Measurements from ENCODE around the gene BOC. TPM values are rescaled to one million over a fixed set of nuclear protein-coding genes. Genes with fewer than 3 reads are reported as not detected.

BOC gene
- total RNA-seq, 1 donor from 2014 or later = 4.2 TPM

DNA sequence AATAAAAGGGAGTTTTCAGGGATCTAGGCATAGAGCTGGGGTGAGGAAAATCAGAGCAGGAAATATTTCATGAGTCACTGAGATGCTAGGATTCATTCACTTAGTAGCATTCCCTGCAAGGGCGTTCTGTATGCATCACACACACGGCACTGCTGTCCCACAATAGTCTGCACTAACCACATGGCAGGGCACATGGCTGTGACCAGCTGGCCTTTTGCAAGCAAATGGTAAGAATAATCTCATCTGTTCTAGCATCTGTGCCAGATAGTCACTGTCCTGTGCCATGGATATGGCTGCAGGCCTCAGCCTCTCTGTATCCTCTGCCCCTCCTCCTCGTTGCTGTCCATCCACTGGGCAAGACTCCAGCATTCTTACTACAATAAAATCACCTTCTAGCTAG lies 37.8 kb downstream of the BOC start:
- no peak overlapping the region for H3K4me3 Mint-ChIP-seq (ENCODE audit: low read depth)
- H3K9me3 Mint-ChIP-seq = no peaks in the 10 kb centered on the region
- no peaks in the 10 kb centered on the region for H3K36me3 Mint-ChIP-seq (ENCODE audit: low read depth)
- no peak overlapping the region for H3K27ac Mint-ChIP-seq
- H3K27me3 Mint-ChIP-seq (ENCODE audit: low read depth) = no peaks in the 10 kb centered on the region
- intact Hi-C loops (cut with micrococcal nuclease) = no loop called here
- no peak for DNase-seq (ENCODE audit: low spot score)
- peaks cover 4% of the 10 kb centered on the region for H3K4me1 Mint-ChIP-seq (ENCODE audit: low read depth)

DNA sequence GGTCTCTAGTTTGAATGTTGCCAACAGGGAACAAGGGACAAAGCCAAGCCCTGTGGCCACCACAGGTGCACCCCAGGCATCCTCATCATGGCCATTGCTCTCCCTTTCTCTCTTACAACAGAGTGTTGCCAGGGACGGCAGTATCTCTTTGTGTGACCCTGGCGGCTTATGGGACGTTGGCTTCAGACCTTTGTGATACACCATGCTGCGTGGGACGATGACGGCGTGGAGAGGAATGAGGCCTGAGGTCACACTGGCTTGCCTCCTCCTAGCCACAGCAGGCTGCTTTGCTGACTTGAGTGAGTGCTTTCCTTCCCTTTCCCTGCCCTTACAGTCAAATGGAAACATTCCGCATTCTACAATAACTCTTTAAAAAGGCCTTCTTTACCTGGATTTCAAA lies 38.2 kb downstream of the BOC start:
- Mint-ChIP-seq H3K4me1 (ENCODE audit: low read depth) (peaks cover 4% of the 10 kb centered on the region), H3K9me3 (no peaks in the 10 kb centered on the region), H3K4me3 (ENCODE audit: low read depth) (no peak overlapping the region), H3K27ac (no peak overlapping the region), H3K36me3 (ENCODE audit: low read depth) (no peaks in the 10 kb centered on the region), H3K27me3 (ENCODE audit: low read depth) (no peaks in the 10 kb centered on the region)
- intact Hi-C loops (cut with micrococcal nuclease) = no loop called here
- no peak for DNase-seq (ENCODE audit: low spot score)

- Mint-ChIP-seq H3K27ac (no peak overlapping the region), H3K36me3 (ENCODE audit: low read depth) (no peaks in the 10 kb centered on the region), H3K4me1 (ENCODE audit: low read depth) (peaks cover 4% of the 10 kb centered on the region), H3K9me3 (no peaks in the 10 kb centered on the region), H3K27me3 (ENCODE audit: low read depth) (no peaks in the 10 kb centered on the region), H3K4me3 (ENCODE audit: low read depth) (no peak overlapping the region)
- intact Hi-C loops (cut with micrococcal nuclease) = no loop called here
- no peak for DNase-seq (ENCODE audit: low spot score)
Measured at GRCh38 chr3:113250566-113250965, 39.2 kb downstream of the BOC start.

- peaks cover 4% of the 10 kb centered on the region for H3K4me1 Mint-ChIP-seq (ENCODE audit: low read depth)
- intact Hi-C loops (cut with micrococcal nuclease) = no loop called here
- H3K27ac Mint-ChIP-seq = no peak overlapping the region
- no peaks in the 10 kb centered on the region for H3K27me3 Mint-ChIP-seq (ENCODE audit: low read depth)
- H3K36me3 Mint-ChIP-seq (ENCODE audit: low read depth) = no peaks in the 10 kb centered on the region
- H3K9me3 Mint-ChIP-seq = no peaks in the 10 kb centered on the region
- no peak overlapping the region for H3K4me3 Mint-ChIP-seq (ENCODE audit: low read depth)
- no peak for DNase-seq (ENCODE audit: low spot score)
Measured at GRCh38 chr3:113251817-113252216, 40.5 kb downstream of the BOC start.

- no peak overlapping the region for H3K27ac Mint-ChIP-seq
- no peaks in the 10 kb centered on the region for H3K9me3 Mint-ChIP-seq
- no peaks in the 10 kb centered on the region for H3K36me3 Mint-ChIP-seq (ENCODE audit: low read depth)
- no peaks in the 10 kb centered on the region for H3K27me3 Mint-ChIP-seq (ENCODE audit: low read depth)
- intact Hi-C loops (cut with micrococcal nuclease) = no loop called here
- no peak overlapping the region for H3K4me3 Mint-ChIP-seq (ENCODE audit: low read depth)
- no peaks in the 10 kb centered on the region for H3K4me1 Mint-ChIP-seq (ENCODE audit: low read depth)
- no peak for DNase-seq (ENCODE audit: low spot score)
Measured at GRCh38 chr3:113252553-113252952, 41.2 kb downstream of the BOC start.

- H3K4me1 Mint-ChIP-seq (ENCODE audit: low read depth) = peaks cover 10% of the 10 kb centered on the region
- intact Hi-C loops (cut with micrococcal nuclease) = no loop called here
- no peak for DNase-seq (ENCODE audit: low spot score)
- H3K27me3 Mint-ChIP-seq (ENCODE audit: low read depth) = no peaks in the 10 kb centered on the region
- H3K9me3 Mint-ChIP-seq = no peaks in the 10 kb centered on the region
- no peaks in the 10 kb centered on the region for H3K36me3 Mint-ChIP-seq (ENCODE audit: low read depth)
- no peak overlapping the region for H3K4me3 Mint-ChIP-seq (ENCODE audit: low read depth)
- H3K27ac Mint-ChIP-seq = no peak overlapping the region
Measured at GRCh38 chr3:113253702-113254101, 42.3 kb downstream of the BOC start.

DNA sequence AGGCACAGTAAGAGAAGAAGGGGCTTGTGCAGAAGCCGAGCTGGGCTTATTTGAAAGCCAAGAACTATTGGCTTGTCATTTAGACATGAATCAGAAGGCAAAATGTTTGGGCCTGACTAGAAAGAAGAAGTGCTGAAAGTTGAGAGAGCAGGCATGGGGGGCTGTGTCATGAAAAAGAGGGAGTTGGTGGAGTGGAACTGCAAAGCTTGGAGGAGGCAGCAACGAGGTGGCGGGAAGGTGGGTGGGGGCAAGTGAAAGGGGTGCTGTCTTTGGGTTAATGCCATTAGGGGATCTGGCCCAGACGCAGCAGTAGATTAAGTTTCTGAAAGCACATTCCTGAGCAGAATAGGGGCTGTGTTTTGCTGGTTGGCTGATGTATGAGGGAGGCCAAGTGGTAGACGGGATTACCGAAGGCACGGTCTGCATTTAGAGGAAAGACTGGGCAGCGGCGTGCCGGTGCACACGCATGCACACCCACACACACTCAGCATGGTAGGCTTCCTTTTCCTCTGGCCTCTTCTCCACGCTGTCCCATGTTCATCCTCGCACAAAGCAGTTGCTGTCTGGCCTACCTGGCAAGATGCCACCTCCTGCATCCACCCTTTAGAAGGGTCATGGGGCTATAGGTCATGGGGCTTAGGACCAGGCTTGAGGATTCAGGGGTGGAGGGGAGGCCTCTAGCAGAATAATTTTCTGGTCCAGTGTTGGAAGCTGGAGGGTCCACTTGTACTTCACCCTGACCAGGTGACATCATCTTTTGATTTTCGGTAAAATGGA lies 43.0 kb downstream of the BOC start:
- no peaks in the 10 kb centered on the region for H3K36me3 Mint-ChIP-seq (ENCODE audit: low read depth)
- no peak for DNase-seq (ENCODE audit: low spot score)
- no peaks in the 10 kb centered on the region for H3K27me3 Mint-ChIP-seq (ENCODE audit: low read depth)
- H3K4me3 Mint-ChIP-seq (ENCODE audit: low read depth) = no peak overlapping the region
- intact Hi-C loops (cut with micrococcal nuclease) = no loop called here
- H3K4me1 Mint-ChIP-seq (ENCODE audit: low read depth) = peaks cover 10% of the 10 kb centered on the region
- no peaks in the 10 kb centered on the region for H3K9me3 Mint-ChIP-seq
- H3K27ac Mint-ChIP-seq = no peak overlapping the region

GRCh38 chr3:113255100-113255853 lies 43.9 kb downstream of the BOC start:
- peak overlapping the region; percentile 47 for H3K27ac Mint-ChIP-seq
- peaks cover 10% of the 10 kb centered on the region for H3K4me1 Mint-ChIP-seq (ENCODE audit: low read depth)
- no peak for DNase-seq (ENCODE audit: low spot score)
- no peak overlapping the region for H3K4me3 Mint-ChIP-seq (ENCODE audit: low read depth)
- intact Hi-C loops (cut with micrococcal nuclease) = no loop called here
- no peaks in the 10 kb centered on the region for H3K9me3 Mint-ChIP-seq
- no peaks in the 10 kb centered on the region for H3K27me3 Mint-ChIP-seq (ENCODE audit: low read depth)
- H3K36me3 Mint-ChIP-seq (ENCODE audit: low read depth) = no peaks in the 10 kb centered on the region

DNA sequence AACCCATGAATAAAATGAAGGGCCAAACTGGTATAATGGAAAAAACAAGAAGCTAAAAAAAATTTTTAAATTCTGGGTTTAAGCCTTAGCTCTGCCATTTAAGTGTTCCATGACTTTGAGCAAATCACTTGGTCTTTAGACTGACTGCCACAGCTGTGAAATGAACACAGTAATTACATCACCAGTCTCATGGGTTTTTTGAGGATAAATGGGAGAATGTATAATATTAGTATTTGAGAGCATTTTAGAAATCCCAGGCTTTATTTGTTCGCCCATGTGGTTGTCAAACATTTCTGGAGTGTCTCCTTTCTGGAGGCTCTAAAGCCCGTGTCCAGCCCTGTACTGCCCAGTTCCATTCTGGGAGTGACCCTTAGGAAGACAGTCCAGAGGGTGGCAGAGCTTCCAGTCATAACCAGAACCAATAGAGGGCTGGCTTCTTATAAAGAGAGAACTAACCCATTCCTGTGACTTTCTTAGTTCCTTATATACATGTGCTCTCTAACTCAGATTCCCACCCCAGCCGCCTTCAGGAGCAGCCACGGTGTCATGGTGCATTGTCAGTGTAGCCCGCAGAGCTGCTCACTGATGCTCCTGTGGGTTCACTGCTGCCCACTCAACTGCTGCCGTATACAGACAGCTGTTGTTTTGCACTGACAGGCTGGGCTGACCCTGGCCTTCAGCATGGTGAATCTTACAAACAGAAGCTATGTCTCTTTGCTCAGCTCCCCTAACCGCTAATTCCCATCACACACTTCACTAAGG lies 44.7 kb downstream of the BOC start:
- Mint-ChIP-seq H3K27me3 (ENCODE audit: low read depth) (no peaks in the 10 kb centered on the region), H3K27ac (no peak overlapping the region)
- intact Hi-C loops (cut with micrococcal nuclease) = no loop called here

GRCh38 chr3:113258361-113258760 lies 47.0 kb downstream of the BOC start:
- peaks cover 10% of the 10 kb centered on the region for H3K4me1 Mint-ChIP-seq (ENCODE audit: low read depth)
- DNase-seq (ENCODE audit: low spot score) = no peak
- H3K9me3 Mint-ChIP-seq = no peaks in the 10 kb centered on the region
- no peaks in the 10 kb centered on the region for H3K36me3 Mint-ChIP-seq (ENCODE audit: low read depth)
- H3K27ac Mint-ChIP-seq = peak overlapping the region; percentile 38
- no peak overlapping the region for H3K4me3 Mint-ChIP-seq (ENCODE audit: low read depth)
- no peaks in the 10 kb centered on the region for H3K27me3 Mint-ChIP-seq (ENCODE audit: low read depth)
- intact Hi-C loops (cut with micrococcal nuclease) = loop anchor here (2.0 kb wide), 1 partner anchor 14 kb away; no protein-coding TSS in a partner anchor

More for the DNA sequence above, 44.7 kb downstream of the BOC start:
- DNase-seq (ENCODE audit: low spot score) = no peak
- H3K4me1 Mint-ChIP-seq (ENCODE audit: low read depth) = peaks cover 10% of the 10 kb centered on the region
- H3K36me3 Mint-ChIP-seq (ENCODE audit: low read depth) = no peaks in the 10 kb centered on the region
- H3K9me3 Mint-ChIP-seq = no peaks in the 10 kb centered on the region
- no peak overlapping the region for H3K4me3 Mint-ChIP-seq (ENCODE audit: low read depth)

DNA sequence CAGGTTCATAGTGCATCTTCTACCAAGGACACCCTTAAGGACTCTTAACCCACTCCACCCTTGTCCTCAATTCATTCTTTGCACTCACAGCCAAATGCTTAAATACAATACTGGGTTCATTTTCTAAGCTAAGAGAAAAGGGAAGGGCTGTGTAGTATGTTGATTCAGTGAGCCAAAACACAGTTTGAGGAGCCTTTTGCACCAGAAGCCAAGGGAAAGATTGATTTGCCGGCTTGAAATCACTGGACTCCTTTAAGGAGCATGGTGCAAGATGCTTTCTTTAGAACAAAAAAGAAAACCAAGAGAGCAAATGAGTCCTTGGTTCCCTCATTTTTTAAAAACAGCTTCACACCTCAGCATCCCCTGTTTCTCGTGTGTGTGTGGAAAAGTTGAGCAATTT lies 47.8 kb downstream of the BOC start:
- no peak overlapping the region for H3K4me3 Mint-ChIP-seq (ENCODE audit: low read depth)
- H3K4me1 Mint-ChIP-seq (ENCODE audit: low read depth) = peaks cover 10% of the 10 kb centered on the region
- intact Hi-C loops (cut with micrococcal nuclease) = loop anchor here (2.0 kb wide), 1 partner anchor 14 kb away; no protein-coding TSS in a partner anchor
- no peaks in the 10 kb centered on the region for H3K27me3 Mint-ChIP-seq (ENCODE audit: low read depth)
- H3K9me3 Mint-ChIP-seq = no peaks in the 10 kb centered on the region
- H3K36me3 Mint-ChIP-seq (ENCODE audit: low read depth) = no peaks in the 10 kb centered on the region
- H3K27ac Mint-ChIP-seq = no peak overlapping the region
- no peak for DNase-seq (ENCODE audit: low spot score)

DNA sequence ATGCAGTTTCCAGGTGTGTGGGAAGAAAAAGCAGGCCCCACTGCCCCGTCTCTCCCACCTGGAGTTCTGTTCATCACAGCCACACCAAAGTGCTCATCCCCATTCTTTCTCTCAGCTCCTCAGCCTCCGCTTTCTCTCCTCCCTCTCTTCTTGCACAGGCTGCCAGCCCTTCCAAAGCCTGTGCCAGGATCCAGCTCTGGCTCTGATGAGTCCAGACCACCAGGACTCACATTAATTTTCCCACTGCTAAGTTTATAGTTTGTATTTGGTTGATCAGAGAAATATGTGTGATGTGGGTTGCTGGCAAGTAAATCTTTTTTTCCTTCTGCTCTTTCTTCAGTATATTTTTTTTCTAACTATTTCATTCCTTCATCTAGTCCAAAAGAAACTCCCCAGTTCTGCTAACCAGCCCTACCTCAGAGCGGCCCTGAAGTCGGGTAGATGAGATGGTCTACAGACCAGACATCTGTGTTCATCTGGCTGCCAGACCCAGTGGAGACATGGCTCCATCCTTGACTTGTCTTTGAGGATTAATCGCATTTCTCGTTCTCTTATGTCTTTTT lies 49.8 kb downstream of the BOC start:
- intact Hi-C loops (cut with micrococcal nuclease) = no loop called here
- Mint-ChIP-seq H3K4me3 (ENCODE audit: low read depth) (no peak overlapping the region), H3K27ac (no peak overlapping the region), H3K27me3 (ENCODE audit: low read depth) (no peaks in the 10 kb centered on the region), H3K4me1 (ENCODE audit: low read depth) (peaks cover 10% of the 10 kb centered on the region), H3K9me3 (no peaks in the 10 kb centered on the region), H3K36me3 (ENCODE audit: low read depth) (no peaks in the 10 kb centered on the region)
- no peak for DNase-seq (ENCODE audit: low spot score)

All from activated T-helper 2 cell treated with anti-CD3 and anti-CD28 coated beads, Interferon-gamma antibody, Interleukin-2, Interleukin-4, amounts not matched to agents 10 μg/mL and 5 μg/mL and 100 μg/mL, durations not matched to agents 14 hours and 24 hours and 36 hours (primary cell).